K562 (cell line): ENCODE data around the gene POLD3. TPM values are rescaled to one million over a fixed set of nuclear protein-coding genes. Genes with fewer than 3 reads are reported as not detected.
A peak's percentile ranks its signal among the peaks of the same experiment; 100 is the strongest.
"Not testable (repeated sequence)": the region's sequence is repeated elsewhere in the genome, so short reads cannot be mapped to it uniquely, and the experiment has no call there.

Source experiments
- ATAC-seq: fragments of 200-7000 bp; cut with Tn5 transposase; 3 replicates; pipeline ENCODE4 v1.9.1; 2020; ENCODE audit warnings: moderate library complexity
- BruUV-seq: library from RNA; stranded (reverse); fragments of 400-500 nt; replicated peaks from 2 replicates; lab custom pipeline; 2021; lab: Mats Ljungman, UMichigan
- CTCF ChIA-PET: fragments of 300-600 bp; formaldehyde crosslinking; extraction: SDS; loops from one replicate; lab custom pipeline; 2021; ENCODE audit warnings: low intra/inter-chr PET ratio; lab: Yijun Ruan, JAX
- POLR2A ChIA-PET: fragments of 300-600, 350-650 bp; sonication (Branson Sonifier 250); formaldehyde crosslinking; extraction: SDS; loops from one replicate; lab custom pipeline; 2021; ENCODE audit warnings: antibody characterized with exemption, inconsistent platforms; lab: Yijun Ruan, JAX
- DNase-seq, 4 experiments: peaks; one replicate each; pipeline versions ENCODE4 v3.0.0 to v3.0.0-alpha.2; 2011 to 2018; ENCODE audit warnings: low spot score in 3 of 4, mixed read lengths in 3 of 4; ENCODE audit errors: extremely low read depth in 1 of 4
- FAIRE-seq: peaks from 2 replicates; lab custom pipeline; 2011; peaks lifted over from hg19 to GRCh38; lab: Jason Lieb, UNC
- H2AFZ ChIP-seq: 2 replicates; pipeline ENCODE4 v1.6.0; 2011; ENCODE audit warnings: low read depth, low read length, control low read depth, inconsistent platforms
- H3K27ac ChIP-seq: fragments of 200-600 bp; 3 replicates; pipeline ENCODE4 v1.8.0; 2011; ENCODE audit warnings: low read depth, mild to moderate bottlenecking, control low read depth, inconsistent platforms, low read length, moderate library complexity, mixed read lengths; ENCODE audit errors: extremely low read depth
- H3K27me3 ChIP-seq, 2 experiments: fragments of 300-600 bp in 1 of 2; 2 replicates in 1 of 2; 3 replicates in 1 of 2; pipeline versions ENCODE4 v1.6.0 to v1.8.0; 2011; ENCODE audit warnings: inconsistent platforms in 2 of 2, low read length in 2 of 2, mild to moderate bottlenecking in 1 of 2, mixed read lengths in 1 of 2, moderate library complexity in 1 of 2; ENCODE audit not compliant: control insufficient read depth in 2 of 2, insufficient read depth in 2 of 2
- H3K36me3 ChIP-seq: fragments of 300-600 bp; 3 replicates; pipeline ENCODE4 v1.8.0; 2011; ENCODE audit warnings: mild to moderate bottlenecking, low read length, inconsistent platforms; ENCODE audit not compliant: control insufficient read depth, insufficient read depth
- H3K4me1 ChIP-seq, 2 experiments: fragments of 200-600 bp in 1 of 2; replicated peaks in 1 of 2; 2 replicates in 1 of 2; 3 replicates in 1 of 2; pipeline versions ENCODE4 v1.5.1 to v1.8.0; 2011; ENCODE audit warnings: inconsistent platforms in 2 of 2, low read length in 2 of 2, mild to moderate bottlenecking in 1 of 2, mixed read lengths in 1 of 2, moderate library complexity in 1 of 2; ENCODE audit not compliant: control insufficient read depth in 2 of 2, insufficient read depth in 2 of 2
- H3K4me2 ChIP-seq: 2 replicates; pipeline ENCODE4 v1.6.1; 2011; ENCODE audit warnings: low read length, control low read depth, inconsistent platforms, mixed read lengths; ENCODE audit not compliant: insufficient read depth
- H3K4me3 ChIP-seq: fragments of 200-600 bp; sonication (generic), shearing (Covaris generic); 2 replicates; pipeline ENCODE4 v1.5.1; 2016; ENCODE audit warnings: control low read depth, inconsistent platforms
- H3K79me2 ChIP-seq: fragments of 200-600 bp; 3 replicates; pipeline ENCODE4 v1.8.0; 2011; ENCODE audit warnings: low read length, inconsistent platforms; ENCODE audit not compliant: control insufficient read depth, insufficient read depth
- H3K9ac ChIP-seq, 2 experiments: 2 replicates each; pipeline versions ENCODE4 v1.6.0 to v1.6.1; 2011; ENCODE audit warnings: low read depth in 2 of 2, low read length in 2 of 2, control low read depth in 1 of 2, inconsistent platforms in 1 of 2, mild to moderate bottlenecking in 1 of 2, mixed read lengths in 1 of 2; ENCODE audit not compliant: insufficient read depth in 1 of 2
- H3K9me1 ChIP-seq: one replicate; pipeline ENCODE4 v1.6.0; 2011; ENCODE audit warnings: inconsistent platforms, mild to moderate bottlenecking, low read length, moderate library complexity; ENCODE audit not compliant: control insufficient read depth, insufficient read depth
- H3K9me3 ChIP-seq: replicated peaks from 2 replicates; pipeline ENCODE4 v1.5.1; 2011; ENCODE audit warnings: low read depth, low read length, inconsistent platforms; ENCODE audit not compliant: control insufficient read depth, insufficient read depth
- H4K20me1 ChIP-seq: replicated peaks from 2 replicates; pipeline ENCODE4 v1.6.1; 2011; ENCODE audit warnings: low read length, inconsistent platforms, mixed read lengths; ENCODE audit not compliant: control insufficient read depth, insufficient read depth
- ARNT ChIP-seq, 2 experiments: fragments of 450-650 bp; IDR thresholded peaks; 2 replicates each; pipeline ENCODE4 v1.6.1; 2016; ENCODE audit warnings: mild to moderate bottlenecking in 1 of 2
- CBX2 ChIP-seq: fragments of 200-600 bp; sonication (generic); IDR thresholded peaks from one replicate; pipeline ENCODE4 v1.6.1; 2012; ENCODE audit warnings: mild to moderate bottlenecking, low read length, inconsistent platforms; ENCODE audit not compliant: insufficient read depth, poor library complexity, severe bottlenecking
- CEBPB ChIP-seq: fragments of 450-650 bp; IDR thresholded peaks from 2 replicates; pipeline ENCODE4 v1.6.1; 2016; ENCODE audit warnings: missing genetic modification characterization, missing compliant biosample characterization
- GABPB1 ChIP-seq: sonication (generic); formaldehyde crosslinking; IDR thresholded peaks from 2 replicates; pipeline ENCODE4 v1.8.0; 2022; ENCODE audit warnings: mild to moderate bottlenecking, missing genetic modification reagents
- ZBTB9 ChIP-seq: fragments of 450-650 bp; formaldehyde crosslinking; IDR thresholded peaks from 2 replicates; pipeline ENCODE4 v1.4.0; 2020; ENCODE audit warnings: mild to moderate bottlenecking, moderate library complexity
- ZNF551 ChIP-seq: fragments of 250-450 bp; sonication (Bioruptor Pico); IDR thresholded peaks from 2 replicates; pipeline ENCODE4 v1.5.0; 2021; ENCODE audit warnings: mild to moderate bottlenecking, moderate library complexity
- WGBS: fragments of 100-300 bp; shearing (Covaris generic); methylation state at CpG from one replicate; pipeline ENCODE4 v1.1.6; 2016; ENCODE audit warnings: low coverage, mixed read lengths; ENCODE audit not compliant: insufficient coverage; ENCODE audit errors: missing lambda C conversion rate; 5-methylcytosine and 5-hydroxymethylcytosine counted together
- in situ Hi-C: fragments of 300-500 bp; cut with MboI; formaldehyde crosslinking; loops from 4 replicates; pipeline ENCODE4 v1.15.0; 2018; ENCODE audit warnings: inconsistent platforms, mixed read lengths
- intact Hi-C: fragments of 100-400 bp; cut with micrococcal nuclease; formaldehyde crosslinking; loops from 2 replicates; pipeline ENCODE4 v1.14.2; 2022
- polyA plus RNA-seq, 8 experiments: library from polyadenylated mRNA; depleted of rRNA in 4 of 8; stranded (reverse) in 5 of 8; unstranded in 3 of 8; fragments of >200 nt; fragmentation: Nextera tagmentation in 2 of 8; fragmentation: Illumina TruSeq in 1 of 8; extraction: Ambion mirVana in 2 of 8; extraction: Trizol in 1 of 8; gene quantifications; 2 replicates each; pipeline versions ENCODE4 v1.2.1 to v1.2.3, GENCODE V29; 2011 to 2014; ENCODE audit warnings: inconsistent platforms in 1 of 8, missing spikeins in 1 of 8
- total RNA-seq, 7 experiments: library from RNA; depleted of rRNA in 6 of 7; stranded (reverse); fragments of >200 nt in 6 of 7; fragmentation: Illumina TruSeq in 2 of 7; extraction: Trizol in 2 of 7; gene quantifications; 2 replicates each; pipeline versions ENCODE4 v1.2.1 to v1.2.3, GENCODE V29; 2011 to 2021; ENCODE audit warnings: low replicate concordance in 1 of 7

Gene POLD3
- total and polyA plus RNA-seq, 9 of the 15 experiments (the other 6 are each of a cell fraction or from before 2014, with no cell fraction given), result 10.6 to 40.1 (median 24.6) TPM

- CTCF ChIA-PET, result interaction anchor here (0.7 kb wide), 1 partner anchor 20 kb away, joined by 3 read pairs; no protein-coding TSS in a partner anchor
- 38% methylated on average over 1 of the region's 7 CpGs for WGBS
- BruUV-seq, H3K27me3 ChIP-seq, H3K4me1 ChIP-seq, H3K4me2 ChIP-seq, H3K9ac ChIP-seq, H3K27ac ChIP-seq, H3K9me1 ChIP-seq, ATAC-seq, H3K9me3 ChIP-seq, H2AFZ ChIP-seq, POLR2A ChIA-PET, FAIRE-seq, H3K4me3 ChIP-seq, in situ Hi-C loops, DNase-seq, H4K20me1 ChIP-seq, intact Hi-C loops: not testable (repeated sequence)
- H3K79me2 ChIP-seq, result peaks cover 20% of the 10 kb centered on the region
- peaks cover 18% of the 10 kb centered on the region; the same call in 2 of the 3 replicates for H3K36me3 ChIP-seq
These were observed 1.9 kb upstream of the POLD3 start for GRCh38 chr11:74590492-74590891.

DNA sequence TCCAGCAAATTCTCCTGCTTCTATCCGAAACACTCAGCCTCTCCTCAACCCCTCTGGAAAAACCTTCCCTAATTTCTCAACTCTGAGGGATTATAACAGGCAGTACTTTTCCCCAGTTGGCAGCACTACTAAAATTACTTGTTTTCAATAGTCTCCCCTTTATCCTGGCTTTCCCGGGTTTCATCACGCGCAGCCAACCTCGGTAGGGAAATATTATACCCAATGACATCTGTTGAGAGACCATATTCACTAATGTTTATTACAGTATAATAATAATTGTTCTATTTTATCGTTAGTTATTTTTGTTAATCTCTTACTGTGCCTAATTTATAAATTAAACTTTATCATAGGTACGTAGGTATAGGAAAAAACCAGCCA is 330 bp upstream of the POLD3 start:
- H2AFZ ChIP-seq, result peak overlapping the region; percentile 89
- H3K79me2 ChIP-seq, result peaks cover 20% of the 10 kb centered on the region
- WGBS, result 15% methylated on average over 6 of the region's 7 CpGs
- BruUV-seq, result no TSS peak
- peaks cover 0 to 6% of the 10 kb centered on the region in 2 experiments; a peak in 3 of 5 replicates for H3K4me1 ChIP-seq
- in situ Hi-C loops (no loop called here), intact Hi-C loops (no loop called here)
- no peaks in the 10 kb centered on the region for H3K9me1 ChIP-seq
- DNase-seq, result no peak
- peak overlapping the region; percentile 88 for H3K4me3 ChIP-seq
- ChIA-PET CTCF (no interaction called here), POLR2A (interaction anchor here (0.7 to 1.7 kb wide), 5 partner anchors 8 to 715 kb away, joined by 3 to 6 read pairs (median 3); partner anchors contain the start of gene PAAF1)
- TF ChIP-seq GABPB1 (CRISPR knock-in tag), result no peak
- no peak for TF ChIP-seq ZNF551 (CRISPR knock-in tag)
- TF ChIP-seq ARNT (IDR thresholded peaks at IDR 0.05), result 0 out of 4 replicates have a peak, but pooled peaks of 1 of the 2 experiments have one; percentile 17
- TF ChIP-seq CEBPB (tag), result no peak
- no peak for TF ChIP-seq CBX2
- 0 out of 2 replicates have a peak, but pooled peaks have one; percentile 22 for TF ChIP-seq ZBTB9 (CRISPR knock-in tag)
- no peak for FAIRE-seq
- H3K9ac ChIP-seq, result peak overlapping the region; percentile 64 to 95; a peak in 3 of 4 replicates
- H3K27me3 ChIP-seq, result 0 out of 5 replicates have a peak, but pooled peaks cover 0 to 2% of the 10 kb centered on the region in 2 experiments
- peak overlapping the region; percentile 49; the same call in 2 of the 3 replicates for H3K27ac ChIP-seq
- H4K20me1 ChIP-seq, result no peaks in the 10 kb centered on the region
- peak overlapping the region; percentile 81 for H3K4me2 ChIP-seq
- H3K36me3 ChIP-seq, result peaks cover 29% of the 10 kb centered on the region; the same call in 2 of the 3 replicates
- ATAC-seq, result peak; percentile 7; the same call in 2 of the 3 replicates
- H3K9me3 ChIP-seq, result no peaks in the 10 kb centered on the region
